Subcutaneous adipose tissue (tissue), 4 donors: ENCODE results near the gene SEMA5B. TPM values are rescaled to one million over a fixed set of nuclear protein-coding genes. Genes with fewer than 3 reads are reported as not detected.

ENCODE experiments used
- total RNA-seq, 4 donors: library from RNA; depleted of rRNA; stranded (reverse); fragments of >200 nt; gene quantifications; one replicate each; pipeline ENCODE4 v1.1.0, GENCODE V29; 2016
- TF ChIP-seq, protein P1 (sequence below): fragments of 450-650 bp; IDR thresholded peaks from one replicate; pipeline ENCODE4 v1.5.1; 2016; ENCODE audit warnings: low read depth, mild to moderate bottlenecking, control low read depth, antibody characterized with exemption, moderate library complexity

Gene SEMA5B
- total RNA-seq, 4 donors from 2014 or later = 0.51 to 0.88 TPM; not detected in 2

DNA sequence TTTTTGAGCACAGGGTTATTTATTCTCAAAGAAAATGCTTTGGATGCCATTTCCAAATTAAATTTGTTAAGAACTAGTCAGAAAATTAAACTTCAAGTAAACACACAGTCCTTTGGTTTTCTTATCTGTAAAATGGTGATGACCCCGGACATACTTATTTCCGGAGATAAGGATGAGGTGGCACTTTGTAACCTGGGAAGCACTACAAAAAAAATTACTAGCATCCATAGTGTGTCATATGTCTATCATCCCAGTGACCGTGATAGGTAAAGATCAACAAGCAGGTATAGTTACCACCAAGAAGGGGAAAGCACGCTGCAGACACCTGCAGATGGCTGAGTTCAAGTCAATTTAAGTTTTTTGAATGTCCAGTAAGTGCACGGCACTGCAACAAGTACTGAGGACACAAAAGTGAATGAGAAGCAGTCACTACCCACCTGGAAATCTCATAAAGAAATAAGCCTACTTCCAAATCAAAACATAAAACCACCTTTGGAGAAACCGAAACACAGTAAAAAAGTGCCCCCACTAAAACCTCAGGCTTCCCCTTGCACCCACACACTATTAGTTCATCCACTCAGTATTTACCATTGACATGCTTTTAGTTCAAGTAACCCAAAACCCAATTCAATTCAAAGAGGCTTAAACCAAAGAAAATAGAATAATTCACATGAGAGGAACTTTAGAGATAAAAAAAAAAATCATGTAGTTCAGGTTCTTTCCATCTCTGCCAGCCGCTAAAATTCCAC is 24.6 kb downstream of the SEMA5B start:
- TF ChIP-seq, protein P1, sequence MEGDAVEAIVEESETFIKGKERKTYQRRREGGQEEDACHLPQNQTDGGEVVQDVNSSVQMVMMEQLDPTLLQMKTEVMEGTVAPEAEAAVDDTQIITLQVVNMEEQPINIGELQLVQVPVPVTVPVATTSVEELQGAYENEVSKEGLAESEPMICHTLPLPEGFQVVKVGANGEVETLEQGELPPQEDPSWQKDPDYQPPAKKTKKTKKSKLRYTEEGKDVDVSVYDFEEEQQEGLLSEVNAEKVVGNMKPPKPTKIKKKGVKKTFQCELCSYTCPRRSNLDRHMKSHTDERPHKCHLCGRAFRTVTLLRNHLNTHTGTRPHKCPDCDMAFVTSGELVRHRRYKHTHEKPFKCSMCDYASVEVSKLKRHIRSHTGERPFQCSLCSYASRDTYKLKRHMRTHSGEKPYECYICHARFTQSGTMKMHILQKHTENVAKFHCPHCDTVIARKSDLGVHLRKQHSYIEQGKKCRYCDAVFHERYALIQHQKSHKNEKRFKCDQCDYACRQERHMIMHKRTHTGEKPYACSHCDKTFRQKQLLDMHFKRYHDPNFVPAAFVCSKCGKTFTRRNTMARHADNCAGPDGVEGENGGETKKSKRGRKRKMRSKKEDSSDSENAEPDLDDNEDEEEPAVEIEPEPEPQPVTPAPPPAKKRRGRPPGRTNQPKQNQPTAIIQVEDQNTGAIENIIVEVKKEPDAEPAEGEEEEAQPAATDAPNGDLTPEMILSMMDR = no peak

DNA sequence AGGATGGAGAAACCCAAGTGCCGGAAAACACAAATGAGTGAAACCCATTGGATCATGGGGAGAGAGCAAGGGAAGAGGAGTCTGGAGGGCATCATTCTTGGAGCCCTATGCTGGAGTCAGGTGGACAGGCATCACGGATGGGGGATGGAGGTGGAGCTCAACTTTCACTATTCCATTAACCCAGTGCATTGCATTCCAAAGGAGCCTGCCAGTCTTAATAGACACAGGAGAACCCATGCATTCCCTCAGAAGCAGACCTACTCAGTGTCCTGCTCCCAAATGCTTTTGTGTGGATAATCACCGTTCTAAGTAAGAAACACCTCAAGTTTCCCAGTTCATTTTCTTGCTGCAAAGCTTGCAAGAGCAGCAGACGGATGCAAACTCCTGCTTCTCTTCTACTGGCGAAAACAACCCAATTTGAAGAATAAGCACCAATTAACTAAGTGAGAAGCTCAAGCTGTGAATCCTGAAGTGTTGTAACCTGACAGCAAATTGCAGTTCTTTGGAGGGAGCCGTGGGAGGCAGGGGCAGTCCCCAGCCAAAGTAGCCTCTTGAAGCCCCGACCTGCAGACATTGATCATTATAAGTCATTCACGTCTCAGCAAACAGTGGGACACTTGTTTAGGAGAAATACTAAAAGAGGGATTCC is 25.3 kb downstream of the SEMA5B start:
- TF ChIP-seq, protein P1 = no peak

DNA sequence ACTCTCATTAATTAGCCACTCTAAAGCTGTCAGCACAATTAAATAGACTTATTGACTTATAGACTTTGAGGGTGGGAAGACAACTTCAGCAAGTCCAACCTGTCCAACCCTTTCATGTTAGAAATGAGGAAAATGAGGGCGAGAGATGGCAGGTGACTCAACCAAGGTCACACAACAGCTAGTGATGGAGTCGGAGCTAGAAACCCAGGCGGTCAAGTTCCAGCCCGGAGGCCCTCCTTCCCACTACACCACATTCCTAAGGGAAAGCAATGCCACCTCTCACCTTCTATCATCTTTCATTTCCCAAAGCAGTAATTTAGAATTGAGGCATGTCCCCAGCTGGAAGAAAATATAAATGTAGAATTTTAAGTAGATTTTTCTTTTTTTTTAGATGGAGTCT is 28.7 kb downstream of the SEMA5B start:
- TF ChIP-seq, protein P1 = no peak

DNA sequence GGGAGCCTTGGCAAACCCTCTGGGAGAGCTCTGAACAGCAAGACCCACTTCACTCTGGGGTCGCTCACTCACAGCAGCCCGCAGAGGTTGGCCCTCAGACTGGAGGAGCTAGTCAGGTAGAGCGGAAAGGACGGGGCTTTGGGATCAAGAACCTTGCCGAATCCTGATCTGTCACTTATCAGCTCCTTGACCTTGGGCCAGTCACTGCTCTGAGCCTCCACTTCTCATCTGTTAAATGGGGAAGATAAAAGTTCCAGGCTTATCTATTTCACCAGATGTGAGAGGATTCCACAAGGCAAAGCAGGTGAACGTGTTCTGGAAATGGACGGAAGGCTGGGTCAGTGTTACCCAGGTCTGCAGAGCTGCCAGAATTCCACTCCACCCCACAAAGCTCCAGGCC is 29.4 kb downstream of the SEMA5B start:
- TF ChIP-seq, protein P1 = no peak

DNA sequence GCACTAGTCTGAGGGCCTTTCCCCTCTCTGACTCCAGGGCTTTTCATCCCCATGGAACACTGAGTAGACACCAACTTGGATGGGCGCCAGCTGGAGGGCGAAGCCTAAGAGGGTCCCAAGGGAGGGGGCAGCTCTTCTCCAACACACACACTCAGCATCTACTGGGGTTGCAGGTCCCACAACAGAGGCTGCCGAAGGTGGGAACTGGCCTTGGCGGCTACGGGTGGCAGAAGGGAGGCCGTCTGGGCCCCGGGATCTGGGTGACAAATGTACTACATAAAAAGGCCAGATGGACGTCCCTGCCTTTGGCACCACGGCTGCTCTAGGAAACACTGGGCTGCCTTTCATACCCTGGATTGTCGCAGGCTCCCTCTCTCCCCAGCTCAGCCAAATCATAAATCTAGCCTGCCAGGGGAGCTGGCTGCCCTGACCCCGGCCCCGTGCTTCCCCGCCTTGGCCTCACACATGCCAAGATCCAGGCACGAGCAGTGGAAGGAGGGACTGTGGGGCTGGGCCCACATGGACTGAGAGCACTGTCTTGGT is 31.5 kb downstream of the SEMA5B start:
- TF ChIP-seq, protein P1 = no peak

DNA sequence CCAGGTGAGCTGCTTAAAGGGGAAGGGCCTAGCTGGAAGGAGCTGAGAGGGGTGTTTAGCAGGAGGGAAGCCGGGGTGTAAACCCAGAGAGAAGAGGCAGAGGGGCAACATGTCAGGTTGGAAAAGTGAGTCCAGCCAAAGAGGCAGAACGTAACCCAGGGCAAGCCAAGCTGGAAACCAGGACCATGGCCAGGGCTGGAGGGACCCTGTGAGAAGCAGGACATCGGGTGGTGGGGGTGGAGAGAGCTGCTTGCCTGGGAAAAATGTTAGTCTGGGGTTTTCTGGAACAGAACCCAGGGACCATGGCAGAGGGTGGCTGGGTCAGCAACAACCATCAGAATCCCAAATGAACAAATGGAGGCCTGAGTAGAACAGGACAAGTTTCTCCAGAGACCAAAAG is 32.6 kb downstream of the SEMA5B start:
- TF ChIP-seq, protein P1 = no peak
